ENCODE results near the gene C1QC.
A peak's percentile ranks its signal among the peaks of the same experiment; 100 is the strongest.

Gene C1QC

DNA sequence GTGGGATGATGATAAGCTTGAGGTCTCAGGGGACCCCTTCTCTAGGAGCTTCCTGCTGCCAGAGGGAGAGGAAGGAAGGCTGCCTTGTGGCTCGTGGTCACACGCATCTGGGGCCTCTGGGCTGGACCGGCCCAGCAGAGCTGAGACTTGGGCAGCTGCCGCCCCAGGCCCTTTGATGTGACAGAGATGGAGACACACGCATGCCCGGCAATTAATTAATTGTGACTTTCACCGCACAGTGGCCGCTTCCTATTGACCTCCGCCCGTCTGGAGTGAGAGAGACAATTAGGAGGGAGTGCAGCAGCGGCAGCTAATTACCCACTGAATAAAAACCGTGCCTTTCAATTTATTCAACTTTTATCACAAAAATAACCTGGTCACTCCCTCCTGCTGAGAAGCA lies 23.6 kb upstream of the C1QC start:
- no peak for DNase-seq (ENCODE audit: low spot score)

- no peak for DNase-seq (ENCODE audit: low spot score)
Observed at GRCh38 chr1:22621761-22622160, 21.7 kb upstream of the C1QC start.

- no peak for DNase-seq (ENCODE audit: low spot score)
Observed at GRCh38 chr1:22625262-22625925, 18.0 kb upstream of the C1QC start.

GRCh38 chr1:22626237-22627157 lies 16.9 kb upstream of the C1QC start:
- DNase-seq (ENCODE audit: low spot score): no peak

DNA sequence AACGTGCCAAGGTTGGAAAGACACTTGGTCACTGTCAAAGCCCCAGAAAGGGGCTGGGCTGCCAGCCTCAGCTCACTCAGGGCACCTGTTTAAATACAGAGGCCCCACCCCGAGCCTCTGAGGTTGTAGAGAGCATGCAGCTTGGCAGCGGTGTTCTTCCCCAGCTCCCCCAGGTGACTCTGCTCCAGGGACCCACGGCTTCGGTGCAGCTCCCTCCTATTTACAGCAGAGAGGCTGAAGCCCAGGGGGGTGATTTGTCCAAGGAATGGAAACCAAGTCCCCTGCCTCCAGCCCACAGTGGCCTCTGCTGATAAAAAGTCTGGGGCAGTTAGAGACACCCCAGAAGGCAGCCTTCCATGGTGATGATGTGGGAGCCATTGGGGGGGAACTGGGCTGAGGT lies 16.1 kb upstream of the C1QC start:
- no peak for DNase-seq (ENCODE audit: low spot score)

- DNase-seq (ENCODE audit: low spot score): no peak
Observed at GRCh38 chr1:22628698-22629444, 14.6 kb upstream of the C1QC start.

DNA sequence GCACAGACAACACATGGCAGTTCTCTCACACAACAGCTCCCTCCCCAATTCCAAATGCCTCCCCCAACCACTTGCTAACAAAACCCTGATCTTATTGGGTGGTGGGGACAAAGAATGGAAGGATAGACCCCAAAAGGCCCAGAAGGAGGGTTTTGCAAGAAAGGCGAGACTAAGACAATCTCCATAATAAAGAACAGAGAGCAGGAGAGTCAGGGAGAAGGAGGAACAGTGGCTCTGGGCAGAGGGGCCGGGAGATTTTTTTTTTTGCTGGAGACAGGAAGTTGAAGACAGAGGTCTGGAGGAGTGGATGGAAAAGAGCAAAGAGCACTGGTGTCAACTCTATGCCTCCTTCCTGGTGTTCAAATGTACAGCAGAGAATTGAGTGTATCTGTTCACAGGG lies 13.5 kb upstream of the C1QC start:
- DNase-seq (ENCODE audit: low spot score): no peak

- DNase-seq (ENCODE audit: low spot score): no peak
Observed at GRCh38 chr1:22633697-22634463, 9.6 kb upstream of the C1QC start.

DNA sequence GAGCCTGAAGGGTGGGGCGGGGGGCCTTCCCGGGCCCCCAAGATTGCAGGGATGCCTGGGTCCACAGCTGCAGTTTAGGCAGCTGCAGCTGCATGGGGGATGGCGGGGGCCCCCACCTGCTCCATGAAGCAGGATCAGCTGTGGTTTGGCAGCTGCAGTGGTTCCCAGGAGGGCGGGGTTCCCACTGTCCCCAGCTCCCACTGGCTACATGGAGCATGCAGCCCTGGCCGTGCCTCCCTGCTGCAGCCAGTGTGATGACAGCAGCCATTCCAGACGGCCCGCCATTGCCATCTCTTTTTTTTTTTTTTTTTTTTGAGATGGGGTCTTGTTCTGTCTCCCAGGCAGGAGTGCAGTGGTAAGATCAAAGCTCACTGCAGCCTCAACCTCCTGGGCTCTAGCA lies 8.0 kb upstream of the C1QC start:
- DNase-seq (ENCODE audit: low spot score): no peak

GRCh38 chr1:22636353-22636752 lies 7.1 kb upstream of the C1QC start, which contains the start of gene C1QA:
Gene C1QA (plus strand): TSS chr1:22636628. CDS start chr1:22637617, 989 bp downstream.
- DNase-seq (ENCODE audit: low spot score): no peak

GRCh38 chr1:22636927-22637326 lies 6.5 kb upstream of the C1QC start:
- no peak for DNase-seq (ENCODE audit: low spot score)

DNA sequence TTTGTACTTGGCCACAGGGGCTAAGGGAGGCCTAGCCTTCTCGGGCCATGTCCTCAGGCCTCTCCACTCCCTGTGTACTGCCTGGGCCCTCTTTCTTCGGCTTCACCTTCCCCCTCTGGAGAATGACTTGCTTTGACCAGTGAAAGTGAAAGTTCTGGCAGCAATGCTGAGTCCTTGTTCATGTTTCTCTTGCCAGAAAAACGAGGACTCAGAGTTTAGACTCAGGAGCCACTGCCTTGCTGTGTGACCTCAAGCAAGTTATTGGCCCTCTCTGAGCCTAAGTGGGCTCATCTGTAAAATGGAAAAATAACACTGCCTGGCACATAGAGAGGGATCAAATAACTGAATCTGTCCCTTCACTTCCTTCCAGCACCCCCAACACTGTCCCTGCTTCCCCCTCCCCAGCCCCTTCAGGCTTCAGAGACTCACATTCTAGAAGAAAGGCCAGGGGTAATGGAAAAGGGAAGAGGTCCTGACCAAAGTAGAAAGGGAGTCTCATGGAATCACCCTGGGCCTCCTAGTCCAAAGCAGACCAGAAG lies 5.5 kb upstream of the C1QC start:
- DNase-seq (ENCODE audit: low spot score): no peak

DNA sequence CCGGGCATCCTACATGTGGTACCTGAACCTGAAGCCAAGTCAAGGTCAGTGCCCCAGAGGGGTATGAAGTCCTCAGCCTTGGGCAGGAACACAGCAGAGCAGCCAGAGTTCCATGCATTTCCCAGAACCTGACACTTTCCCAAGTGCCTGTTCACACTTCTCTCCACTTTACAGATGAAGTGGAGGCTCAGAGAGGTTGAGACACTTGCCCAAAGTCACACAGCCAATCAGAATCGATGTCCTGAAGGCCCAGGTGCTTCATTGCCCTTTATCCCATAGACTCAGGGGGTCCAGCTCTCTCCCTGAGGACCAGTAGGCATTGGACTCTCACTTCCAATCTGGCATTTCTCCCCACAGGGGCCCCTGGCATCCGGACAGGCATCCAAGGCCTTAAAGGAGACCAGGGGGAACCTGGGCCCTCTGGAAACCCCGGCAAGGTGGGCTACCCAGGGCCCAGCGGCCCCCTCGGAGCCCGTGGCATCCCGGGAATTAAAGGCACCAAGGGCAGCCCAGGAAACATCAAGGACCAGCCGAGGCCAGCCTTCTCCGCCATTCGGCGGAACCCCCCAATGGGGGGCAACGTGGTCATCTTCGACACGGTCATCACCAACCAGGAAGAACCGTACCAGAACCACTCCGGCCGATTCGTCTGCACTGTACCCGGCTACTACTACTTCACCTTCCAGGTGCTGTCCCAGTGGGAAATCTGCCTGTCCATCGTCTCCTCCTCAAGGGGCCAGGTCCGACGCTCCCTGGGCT lies 4.8 kb upstream of the C1QC start:
- DNase-seq (ENCODE audit: low spot score): no peak

- no peak for DNase-seq (ENCODE audit: low spot score)
Observed at GRCh38 chr1:22639286-22639685, 4.1 kb upstream of the C1QC start.

- DNase-seq (ENCODE audit: low spot score): no peak
Observed at GRCh38 chr1:22641247-22641646, 2.2 kb upstream of the C1QC start.

- DNase-seq (ENCODE audit: low spot score): peak; percentile 39
Observed at GRCh38 chr1:22641906-22642636, 1.4 kb upstream of the C1QC start.

DNA sequence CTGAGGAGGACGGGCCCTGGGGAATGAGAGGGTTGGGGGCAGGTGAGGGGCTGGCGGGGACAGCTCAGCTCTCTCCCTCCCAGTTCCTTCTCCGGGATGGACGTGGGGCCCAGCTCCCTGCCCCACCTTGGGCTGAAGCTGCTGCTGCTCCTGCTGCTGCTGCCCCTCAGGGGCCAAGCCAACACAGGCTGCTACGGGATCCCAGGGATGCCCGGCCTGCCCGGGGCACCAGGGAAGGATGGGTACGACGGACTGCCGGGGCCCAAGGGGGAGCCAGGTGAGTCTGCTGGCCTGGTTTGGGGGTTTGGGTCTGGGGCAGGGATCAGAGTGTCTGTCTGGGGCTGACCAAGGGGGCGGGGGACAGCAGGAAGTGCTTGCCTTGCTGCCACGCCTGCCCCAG lies 495 bp downstream of the C1QC start:
- no peak for DNase-seq (ENCODE audit: low spot score)

DNA sequence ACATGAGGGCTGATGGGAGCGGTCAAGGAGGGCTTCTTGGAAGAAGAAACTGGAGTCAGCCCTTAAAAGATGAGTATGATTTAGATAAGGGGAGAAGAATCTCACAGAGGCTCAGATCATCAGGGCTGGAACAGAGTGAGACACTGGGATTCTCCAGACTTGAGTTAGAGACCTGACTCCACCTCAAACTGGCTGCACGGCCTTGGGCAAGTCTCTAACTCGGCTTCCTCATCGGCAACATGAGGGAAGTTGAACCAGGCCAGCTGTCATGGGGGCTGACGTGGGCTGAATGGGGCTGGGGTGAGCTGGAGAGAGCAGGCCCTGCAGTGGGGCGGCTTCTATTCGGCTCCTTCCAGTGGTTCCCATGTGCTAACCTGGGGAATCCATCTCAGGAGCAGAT lies 2.5 kb downstream of the C1QC start:
- DNase-seq (ENCODE audit: low spot score): no peak

DNA sequence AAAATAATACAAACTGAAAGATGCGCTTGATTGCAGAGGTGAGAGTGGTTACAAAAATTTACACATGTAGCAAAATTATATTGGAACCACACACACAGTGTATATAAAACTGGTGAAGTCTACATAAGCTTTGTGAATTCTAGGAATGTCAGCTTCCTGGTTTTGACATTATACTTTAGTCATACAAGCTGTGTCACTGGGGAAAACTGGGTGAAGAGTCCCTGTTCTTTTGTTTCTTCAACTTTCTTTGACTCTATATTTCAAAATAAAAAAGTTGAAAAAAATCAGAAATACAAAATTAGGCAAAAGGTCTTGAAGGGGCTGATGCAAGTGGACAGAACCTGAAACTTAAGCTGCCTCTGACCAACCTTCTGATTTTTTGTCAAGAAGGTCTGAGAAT lies 3.0 kb downstream of the C1QC start:
- DNase-seq (ENCODE audit: low spot score): no peak

DNA sequence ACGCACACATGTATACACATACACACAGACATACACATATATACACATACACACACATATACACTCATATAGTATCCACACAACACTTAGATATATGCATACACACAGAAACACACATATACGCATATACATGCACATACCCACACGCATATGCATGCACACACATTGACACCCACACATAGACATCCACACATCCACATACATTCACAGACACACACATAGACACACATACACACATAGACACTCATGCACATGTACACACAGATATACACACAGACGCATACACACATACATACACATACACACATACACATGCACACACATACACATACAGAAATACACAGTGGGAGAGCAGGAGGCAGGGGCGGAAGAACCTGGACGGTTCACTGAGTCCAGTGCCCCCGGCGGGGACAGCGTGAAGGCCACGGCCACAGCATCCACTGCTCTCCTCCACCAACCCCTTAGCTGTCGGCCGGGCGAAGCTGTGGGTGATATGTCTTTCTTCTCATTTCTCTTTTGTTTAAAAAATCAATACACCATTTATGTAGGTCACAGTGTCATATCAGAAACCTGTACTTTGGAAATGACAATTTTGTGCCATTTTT lies 6.8 kb downstream of the C1QC start:
- DNase-seq (ENCODE audit: low spot score): no peak
